Brain pericyte (primary cell): ENCODE results near the gene SYT2.

Experiments
- DNase-seq: peaks from one replicate; pipeline ENCODE4 v3.0.0-alpha.2; 2012; ENCODE audit warnings: low read depth, low spot score

SYT2 gene

GRCh38 chr1:202704601-202705000 is 5.7 kb downstream of the SYT2 start:
- DNase-seq = no peak

DNA sequence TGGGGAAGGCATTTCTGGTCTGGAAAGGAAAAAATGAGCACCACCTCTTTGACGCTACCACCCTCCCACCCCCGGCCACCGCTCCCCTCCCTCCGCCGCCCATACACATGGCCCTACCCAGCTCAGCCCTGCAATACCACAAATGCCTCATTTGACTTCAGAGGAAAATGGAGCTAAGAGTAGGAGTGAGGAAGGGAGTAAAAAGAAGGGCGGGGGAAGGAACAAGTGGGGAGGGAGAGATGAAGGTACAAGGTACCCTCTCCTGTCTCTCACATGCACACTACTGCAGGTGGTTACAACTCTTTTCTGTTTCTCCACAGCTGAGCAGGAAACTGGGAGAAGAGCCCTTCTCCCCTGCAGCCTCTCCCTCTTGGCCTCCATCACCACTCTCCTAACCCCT is 7.1 kb downstream of the SYT2 start:
- no peak for DNase-seq

GRCh38 chr1:202702088-202702487 is 8.2 kb downstream of the SYT2 start:
- DNase-seq = no peak

DNA sequence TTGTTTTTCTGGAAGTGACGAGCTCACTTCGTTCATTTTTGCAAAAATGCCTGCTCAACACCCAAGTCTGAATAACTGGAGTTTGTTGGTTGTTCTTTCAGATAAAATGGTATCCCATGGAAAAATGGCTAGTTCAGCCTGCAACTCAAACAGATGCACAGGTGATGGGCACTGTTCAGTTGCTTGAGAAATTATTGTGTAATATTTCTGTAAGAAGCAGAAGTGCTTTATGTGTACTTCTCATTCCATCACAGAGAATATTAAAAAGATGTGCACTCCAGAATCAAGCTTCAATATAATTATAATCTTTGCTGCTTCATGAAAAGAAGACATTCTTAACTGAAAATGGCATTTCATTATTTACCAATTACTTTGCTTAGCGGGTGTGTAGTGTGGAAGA is 9.1 kb downstream of the SYT2 start:
- DNase-seq = no peak

GRCh38 chr1:202700061-202700460 is 10.2 kb downstream of the SYT2 start:
- no peak for DNase-seq

DNA sequence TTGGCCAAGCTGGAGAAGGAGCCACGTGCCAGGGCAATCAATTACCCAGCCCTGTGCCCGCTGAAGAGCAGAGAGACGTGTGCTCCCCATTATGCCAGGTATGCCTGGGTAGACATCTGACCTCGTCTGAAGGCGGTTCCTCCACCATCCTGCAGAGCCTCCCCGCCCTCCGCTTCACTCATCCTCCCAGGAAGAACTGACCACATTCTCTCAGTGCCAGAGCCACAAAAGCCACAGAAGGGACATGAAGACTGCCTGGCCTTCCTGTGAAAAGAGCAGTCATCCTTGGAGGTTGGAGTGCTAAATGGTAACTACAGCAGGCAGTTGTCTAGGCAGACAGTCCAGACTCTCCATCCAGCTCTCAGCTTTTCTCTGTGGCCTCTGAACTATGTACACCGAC is 12.0 kb downstream of the SYT2 start:
- no peak for DNase-seq

GRCh38 chr1:202697038-202697437 is 13.2 kb downstream of the SYT2 start:
- DNase-seq = no peak

GRCh38 chr1:202694314-202694713 is 15.9 kb downstream of the SYT2 start:
- no peak for DNase-seq

DNA sequence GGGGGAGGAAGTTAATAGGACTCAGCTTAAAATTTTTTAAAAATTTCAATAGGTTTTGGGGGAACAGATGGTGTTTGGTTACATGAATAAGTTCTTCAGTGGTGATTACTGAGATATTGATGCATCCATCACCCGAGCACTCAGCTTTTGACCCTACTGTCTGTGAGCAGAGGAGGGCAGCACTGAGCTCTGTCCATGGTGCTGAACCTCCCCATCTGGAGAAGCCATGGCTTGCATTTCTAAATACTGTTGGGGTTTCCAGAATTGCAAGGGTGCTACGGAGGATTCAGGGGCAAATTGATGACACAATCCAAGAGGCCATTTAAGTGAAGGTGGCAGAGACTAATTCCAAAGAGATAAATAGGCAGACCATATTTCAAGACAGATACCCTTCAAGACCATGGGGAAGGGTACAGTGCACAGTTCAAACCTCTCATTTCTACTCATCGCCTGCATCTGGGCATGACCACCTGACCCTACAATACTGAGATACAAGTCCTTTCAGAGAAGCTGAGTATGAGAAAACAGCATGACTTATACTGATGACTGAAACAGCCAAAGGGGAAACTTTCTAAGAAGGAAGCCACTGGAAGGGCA is 17.2 kb downstream of the SYT2 start:
- DNase-seq = peak; percentile 34

DNA sequence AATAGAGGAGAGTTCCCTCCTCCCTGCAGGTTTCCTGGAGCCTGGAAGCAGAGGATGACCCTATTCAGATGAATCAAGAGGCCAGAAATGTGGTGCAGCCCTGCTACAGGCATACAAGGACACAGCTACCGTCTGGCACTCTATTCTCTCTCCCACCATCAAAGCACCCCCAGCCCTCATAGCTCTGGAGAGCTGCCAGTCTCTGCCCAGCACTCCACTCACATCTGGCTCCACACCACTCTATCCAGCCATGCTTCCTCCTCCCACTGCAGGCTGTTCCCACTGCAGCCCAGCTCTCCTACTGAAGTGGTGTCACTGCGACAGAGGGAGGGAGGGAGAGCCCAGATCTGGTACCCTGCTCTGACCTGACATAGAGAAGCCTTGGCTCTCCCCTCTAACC is 18.4 kb downstream of the SYT2 start:
- no peak for DNase-seq

- DNase-seq = no peak
Observed at GRCh38 chr1:202689493-202690342, 20.5 kb downstream of the SYT2 start.

DNA sequence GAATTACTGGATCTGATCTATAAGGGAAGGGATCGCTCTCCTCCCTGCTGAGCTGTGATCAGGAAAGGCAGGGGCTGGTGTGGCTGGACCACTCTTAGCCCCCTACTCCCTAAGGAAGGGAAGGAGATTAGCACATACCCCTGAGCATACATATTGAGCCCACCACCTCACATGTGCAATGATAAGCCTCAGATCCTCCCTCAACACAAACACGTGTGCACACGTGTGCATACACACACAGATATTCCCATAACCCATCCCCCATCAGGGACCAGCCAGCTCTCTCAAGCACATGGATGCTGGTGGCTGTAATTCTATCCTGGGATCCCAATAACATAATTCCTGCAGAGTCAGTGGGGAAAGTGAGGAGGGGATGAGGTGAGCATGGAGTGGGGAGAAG is 21.2 kb downstream of the SYT2 start:
- no peak for DNase-seq

DNA sequence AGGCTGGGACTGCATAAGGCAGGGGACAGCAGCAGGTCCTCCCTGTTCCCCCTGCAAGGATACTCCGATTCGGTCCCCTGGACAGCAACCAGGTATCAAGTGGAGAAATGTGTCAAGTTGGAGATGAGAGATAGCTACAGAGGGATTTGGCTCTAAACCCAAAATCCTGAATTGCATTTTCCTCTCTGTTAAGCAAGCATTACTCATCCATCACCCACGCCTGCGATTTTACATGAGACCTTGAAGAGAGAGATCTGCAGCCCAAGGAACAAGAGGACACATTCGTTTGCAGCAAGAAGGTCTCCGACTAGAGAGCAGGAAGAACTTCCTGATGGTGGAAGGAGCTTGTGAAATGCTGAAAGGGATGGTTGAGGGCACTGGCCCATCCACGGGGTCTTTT is 21.9 kb downstream of the SYT2 start:
- DNase-seq = no peak

- no peak for DNase-seq
Observed at GRCh38 chr1:202687798-202688197, 22.5 kb downstream of the SYT2 start.

GRCh38 chr1:202687370-202687769 is 22.9 kb downstream of the SYT2 start:
- DNase-seq = no peak

DNA sequence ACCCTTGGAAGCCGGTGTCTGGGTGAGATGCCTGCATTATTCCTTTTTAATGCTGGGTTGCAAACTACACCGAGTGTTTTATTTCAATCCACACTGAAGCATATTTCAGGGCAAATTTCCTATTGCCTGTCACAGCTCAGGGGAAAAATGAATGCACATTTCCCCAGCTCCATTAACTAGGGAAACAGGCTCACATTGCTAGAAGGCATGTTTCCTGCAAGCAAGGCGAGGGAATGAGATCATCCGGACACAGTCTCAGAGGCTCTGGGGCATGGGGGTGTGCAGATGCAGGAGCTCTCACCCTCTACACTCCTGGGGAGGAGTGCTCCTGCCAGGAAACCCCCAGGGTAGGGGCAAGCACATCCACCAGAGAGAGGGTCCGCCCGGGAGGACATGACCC is 24.6 kb downstream of the SYT2 start:
- no peak for DNase-seq

DNA sequence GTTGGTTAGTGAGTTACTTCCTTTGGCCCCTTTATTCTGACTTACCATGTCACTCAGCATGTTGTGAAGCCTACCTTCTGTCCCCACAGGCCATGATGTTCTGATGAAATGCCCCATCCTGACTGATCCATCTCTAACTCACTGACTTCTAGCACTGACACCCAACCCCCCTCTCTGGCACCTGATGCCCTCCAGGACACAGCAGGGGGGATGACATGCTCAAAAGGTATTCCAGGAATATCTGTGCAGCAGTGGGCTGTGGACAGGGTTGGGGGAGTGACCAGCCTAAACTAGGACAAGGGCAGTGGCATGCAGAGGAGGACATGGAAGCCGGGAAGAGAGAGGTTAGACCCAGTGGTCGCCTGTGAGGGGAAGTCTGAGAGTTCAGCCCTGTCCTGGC is 25.5 kb downstream of the SYT2 start:
- no peak for DNase-seq

- DNase-seq = no peak
Observed at GRCh38 chr1:202683029-202683428, 27.2 kb downstream of the SYT2 start.

DNA sequence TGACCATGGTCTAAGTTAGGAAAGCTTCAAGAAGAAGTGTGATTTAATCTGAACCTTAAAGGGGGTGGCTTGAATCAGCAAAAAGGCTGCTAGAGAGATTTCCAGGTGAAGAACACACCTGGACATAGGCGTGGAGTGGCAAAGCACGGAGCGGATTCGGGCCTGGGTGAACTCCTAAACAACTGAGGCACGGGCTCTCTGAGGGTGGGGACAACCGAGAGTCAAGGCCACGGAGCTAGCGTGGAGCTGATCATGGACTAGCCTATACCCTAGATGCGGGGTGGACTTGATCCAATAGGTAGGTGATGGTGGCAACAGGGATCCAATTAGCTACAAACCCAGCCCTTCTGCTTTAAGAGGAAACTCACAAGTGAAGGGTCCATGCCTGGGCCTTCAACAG is 27.8 kb downstream of the SYT2 start:
- DNase-seq = no peak

GRCh38 chr1:202681736-202682420 is 28.4 kb downstream of the SYT2 start:
- no peak for DNase-seq

GRCh38 chr1:202680586-202681352 is 29.5 kb downstream of the SYT2 start:
- DNase-seq = no peak
